Type B pancreatic cell (in vitro differentiated cells): ENCODE measurements around the gene AMPD2. TPM values are rescaled to one million over a fixed set of nuclear protein-coding genes. Genes with fewer than 3 reads are reported as not detected.

ENCODE experiments used
- DNase-seq: peaks from one replicate; pipeline ENCODE4 v3.0.0; 2021; ENCODE audit warnings: mixed read lengths; ENCODE audit not compliant: unreplicated experiment; ENCODE audit errors: extremely low spot score
- H3K27ac Mint-ChIP-seq: 2 replicates; pipeline ENCODE4 v1.8.0; 2021; ENCODE audit warnings: mild to moderate bottlenecking, mixed read lengths
- H3K27me3 Mint-ChIP-seq: 2 replicates; pipeline ENCODE4 v1.8.0; 2021; ENCODE audit warnings: mixed read lengths
- H3K36me3 Mint-ChIP-seq: 2 replicates; pipeline ENCODE4 v1.8.0; 2021; ENCODE audit warnings: mixed read lengths
- H3K4me1 Mint-ChIP-seq: one replicate; pipeline ENCODE4 v1.8.0; 2021; ENCODE audit warnings: mixed read lengths; ENCODE audit not compliant: unreplicated experiment
- H3K4me3 Mint-ChIP-seq: 2 replicates; pipeline ENCODE4 v1.8.0; 2021; ENCODE audit warnings: mild to moderate bottlenecking, mixed read lengths
- H3K9me3 Mint-ChIP-seq: 2 replicates; pipeline ENCODE4 v1.8.0; 2021; ENCODE audit warnings: mixed read lengths
- long read RNA-seq: library from polyadenylated mRNA; unstranded; transcript quantifications from one replicate; pipeline ENCODE4 v2.0.0, GENCODE V29; 2020
- total RNA-seq: library from RNA; stranded (reverse); gene quantifications from 2 replicates; pipeline ENCODE4 v1.2.1, GENCODE V29; 2021; ENCODE audit warnings: low replicate concordance
- TF ChIP-seq, protein P1 (sequence below): fragments of 200-600 bp; sonication (generic); conservative IDR thresholded peaks from 2 replicates; pipeline ENCODE4 v1.5.0; 2021; ENCODE audit warnings: antibody characterized with exemption, mild to moderate bottlenecking

Gene AMPD2
- 71.1 and 105 TPM in 2 replicates for total RNA-seq
- long read RNA-seq, partial matches to known transcripts: 12 of 18 reads
- long read RNA-seq, other reads (novel, unspliced or antisense): 2 of 18 reads

DNA sequence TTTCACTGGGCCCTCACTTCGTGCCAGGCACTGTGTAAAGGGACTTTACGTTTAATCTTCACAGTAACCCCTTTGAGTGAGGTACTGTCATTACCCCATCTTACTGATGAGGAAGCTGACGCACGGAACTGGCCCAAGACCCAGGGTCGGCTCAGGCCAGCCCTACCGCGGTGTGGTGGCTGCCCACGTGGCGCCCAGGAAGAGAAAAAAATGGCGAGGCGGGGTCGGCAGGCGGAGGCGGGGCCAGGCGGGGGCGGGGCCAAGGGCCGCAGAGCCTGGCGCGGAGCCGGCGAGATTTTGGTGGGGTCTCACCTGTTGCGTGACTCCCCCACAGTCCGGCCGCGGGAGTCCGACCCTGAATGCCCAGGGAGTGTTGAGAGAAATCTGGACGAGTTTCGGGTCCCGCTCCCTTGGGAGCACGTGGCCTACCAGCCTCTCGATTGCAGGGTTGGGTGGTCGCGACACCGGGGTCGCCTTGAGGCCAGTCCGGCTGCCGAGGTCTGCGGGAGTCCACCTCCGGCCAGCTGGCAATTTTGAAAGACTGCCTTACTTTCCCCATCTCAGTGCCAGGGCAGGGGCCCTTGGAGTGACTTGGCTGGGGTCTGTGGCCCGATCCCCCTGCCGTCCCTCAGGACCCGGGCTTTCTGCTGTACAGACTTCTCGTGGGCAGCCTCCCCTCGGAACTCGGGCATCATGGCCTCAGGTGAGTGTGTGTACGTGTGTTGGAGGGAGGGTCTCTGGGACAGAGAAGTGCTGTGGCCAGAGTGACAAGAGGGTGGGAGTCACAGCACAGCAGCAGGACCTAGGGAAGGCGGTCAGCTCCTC, at the start of gene AMPD2, which contains the start of gene GNAT2:
Gene AMPD2, plus strand, starts transcription at position 262 of the 825 bp plus-strand sequence. CDS start 1,339 bp downstream, outside the sequence.
Gene GNAT2, minus strand, starts transcription at position 41 of the 825 bp plus-strand sequence. CDS start 6,746 bp downstream, outside the sequence.
- no peak for DNase-seq
- Mint-ChIP-seq H3K9me3 (no peaks in the 10 kb centered on the region), H3K4me3 (peak within 1 kb of the TSS; percentile 98), H3K4me1 (peaks cover 48% of the 10 kb centered on the region), H3K36me3 (no peaks in the 10 kb centered on the region), H3K27ac (peak within 1 kb of the TSS; percentile 95), H3K27me3 (no peaks in the 10 kb centered on the region)
- TF ChIP-seq, protein P1, sequence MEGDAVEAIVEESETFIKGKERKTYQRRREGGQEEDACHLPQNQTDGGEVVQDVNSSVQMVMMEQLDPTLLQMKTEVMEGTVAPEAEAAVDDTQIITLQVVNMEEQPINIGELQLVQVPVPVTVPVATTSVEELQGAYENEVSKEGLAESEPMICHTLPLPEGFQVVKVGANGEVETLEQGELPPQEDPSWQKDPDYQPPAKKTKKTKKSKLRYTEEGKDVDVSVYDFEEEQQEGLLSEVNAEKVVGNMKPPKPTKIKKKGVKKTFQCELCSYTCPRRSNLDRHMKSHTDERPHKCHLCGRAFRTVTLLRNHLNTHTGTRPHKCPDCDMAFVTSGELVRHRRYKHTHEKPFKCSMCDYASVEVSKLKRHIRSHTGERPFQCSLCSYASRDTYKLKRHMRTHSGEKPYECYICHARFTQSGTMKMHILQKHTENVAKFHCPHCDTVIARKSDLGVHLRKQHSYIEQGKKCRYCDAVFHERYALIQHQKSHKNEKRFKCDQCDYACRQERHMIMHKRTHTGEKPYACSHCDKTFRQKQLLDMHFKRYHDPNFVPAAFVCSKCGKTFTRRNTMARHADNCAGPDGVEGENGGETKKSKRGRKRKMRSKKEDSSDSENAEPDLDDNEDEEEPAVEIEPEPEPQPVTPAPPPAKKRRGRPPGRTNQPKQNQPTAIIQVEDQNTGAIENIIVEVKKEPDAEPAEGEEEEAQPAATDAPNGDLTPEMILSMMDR: no peak

DNA sequence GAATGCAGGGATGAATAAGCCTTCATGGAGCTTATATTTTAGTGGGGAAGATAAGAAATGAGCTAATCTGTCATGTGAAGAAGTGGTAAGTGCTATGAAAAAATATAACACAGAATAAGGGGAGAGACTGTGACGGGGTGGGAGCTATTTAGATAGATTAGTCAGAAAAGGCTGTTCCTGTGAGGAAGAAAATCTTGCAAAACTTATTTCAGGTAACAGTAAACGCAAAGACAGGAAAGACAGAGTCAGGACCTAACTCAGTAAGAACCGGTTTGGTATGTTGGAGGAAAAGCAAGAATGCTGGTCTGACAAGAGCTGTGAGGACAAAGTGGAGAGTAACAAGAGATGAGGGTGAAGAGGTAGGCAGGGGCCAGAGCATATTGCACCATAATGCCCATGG, 49.2 kb upstream of the AMPD2 start:
- H3K4me3 Mint-ChIP-seq: no peak overlapping the region
- no peaks in the 10 kb centered on the region for H3K27me3 Mint-ChIP-seq
- TF ChIP-seq, protein P1: no peak
- no peak overlapping the region for H3K27ac Mint-ChIP-seq
- no peak for DNase-seq
- H3K9me3 Mint-ChIP-seq: no peaks in the 10 kb centered on the region
- peaks cover 8% of the 10 kb centered on the region for H3K36me3 Mint-ChIP-seq
- H3K4me1 Mint-ChIP-seq: peaks cover 23% of the 10 kb centered on the region

DNA sequence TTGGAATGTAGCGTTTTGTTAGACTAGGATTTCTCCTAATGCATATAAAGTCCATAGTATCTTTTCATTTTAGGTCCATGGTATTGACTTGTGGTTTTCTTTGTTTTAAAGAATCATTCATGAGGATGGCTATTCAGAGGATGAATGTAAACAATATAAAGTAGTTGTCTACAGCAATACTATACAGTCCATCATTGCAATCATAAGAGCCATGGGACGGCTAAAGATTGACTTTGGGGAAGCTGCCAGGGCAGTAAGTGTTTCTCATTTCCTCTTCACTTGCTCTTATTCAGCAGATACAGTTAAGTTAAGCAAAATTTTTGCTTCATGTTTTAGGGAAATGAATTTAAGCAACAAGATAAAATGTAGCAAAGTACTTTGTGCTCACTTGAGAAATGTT, 45.9 kb upstream of the AMPD2 start:
- TF ChIP-seq, protein P1: no peak
- H3K27me3 Mint-ChIP-seq: no peaks in the 10 kb centered on the region

DNA sequence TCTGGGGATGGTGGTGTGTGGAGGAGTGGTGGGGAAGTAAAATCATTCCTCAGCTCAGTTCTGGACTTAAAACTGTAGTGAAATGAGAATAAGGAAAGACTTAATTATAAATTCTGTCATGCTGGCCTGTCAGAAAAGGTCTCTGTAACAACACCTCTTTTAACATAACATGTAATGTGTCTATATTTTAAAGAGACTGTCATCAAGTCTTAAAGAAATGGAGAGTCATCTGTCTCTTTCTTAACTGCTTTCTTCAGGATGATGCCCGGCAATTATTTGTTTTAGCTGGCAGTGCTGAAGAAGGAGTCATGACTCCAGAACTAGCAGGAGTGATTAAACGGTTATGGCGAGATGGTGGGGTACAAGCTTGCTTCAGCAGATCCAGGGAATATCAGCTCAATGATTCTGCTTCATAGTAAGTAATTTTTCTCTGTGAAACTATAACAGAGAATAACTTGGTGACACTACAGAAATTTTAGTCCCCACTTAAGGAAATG, 40.6 kb upstream of the AMPD2 start:
- Mint-ChIP-seq H3K27ac (no peak overlapping the region), H3K36me3 (peaks cover 39% of the 10 kb centered on the region), H3K27me3 (no peaks in the 10 kb centered on the region), H3K4me1 (no peaks in the 10 kb centered on the region), H3K9me3 (no peaks in the 10 kb centered on the region), H3K4me3 (no peak overlapping the region)
- no peak for DNase-seq
- TF ChIP-seq, protein P1: no peak

More for the DNA sequence above, 45.9 kb upstream of the AMPD2 start:
- no peak for DNase-seq
- H3K4me1 Mint-ChIP-seq: peaks cover 10% of the 10 kb centered on the region
- H3K27ac Mint-ChIP-seq: no peak overlapping the region
- H3K4me3 Mint-ChIP-seq: no peak overlapping the region
- H3K36me3 Mint-ChIP-seq: peaks cover 15% of the 10 kb centered on the region
- H3K9me3 Mint-ChIP-seq: no peaks in the 10 kb centered on the region

DNA sequence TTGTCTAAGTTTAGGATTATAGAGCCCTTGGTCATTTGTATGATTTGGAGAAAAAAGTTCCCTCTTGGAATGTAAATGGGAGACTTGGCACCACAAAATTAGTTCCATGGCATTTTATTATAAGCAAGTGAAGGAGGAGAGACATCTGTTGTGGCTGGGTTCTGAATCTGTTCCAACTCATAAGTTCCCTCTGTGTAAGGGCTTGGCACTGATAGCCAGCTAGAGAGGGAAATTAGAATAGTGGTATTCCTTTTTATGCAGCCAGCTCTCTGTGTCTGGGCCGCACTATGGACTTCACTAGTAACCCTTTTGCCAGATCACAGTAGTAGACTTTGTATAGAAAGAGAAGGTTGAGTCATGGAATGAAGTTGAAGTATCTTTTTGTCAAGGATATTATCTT, 40.1 kb upstream of the AMPD2 start:
- Mint-ChIP-seq H3K27ac (no peak overlapping the region), H3K4me3 (no peak overlapping the region), H3K4me1 (no peaks in the 10 kb centered on the region), H3K9me3 (no peaks in the 10 kb centered on the region), H3K36me3 (peaks cover 40% of the 10 kb centered on the region), H3K27me3 (no peaks in the 10 kb centered on the region)
- TF ChIP-seq, protein P1: no peak
- DNase-seq: no peak
